Measurements from ENCODE around the gene IL36A.

DNA sequence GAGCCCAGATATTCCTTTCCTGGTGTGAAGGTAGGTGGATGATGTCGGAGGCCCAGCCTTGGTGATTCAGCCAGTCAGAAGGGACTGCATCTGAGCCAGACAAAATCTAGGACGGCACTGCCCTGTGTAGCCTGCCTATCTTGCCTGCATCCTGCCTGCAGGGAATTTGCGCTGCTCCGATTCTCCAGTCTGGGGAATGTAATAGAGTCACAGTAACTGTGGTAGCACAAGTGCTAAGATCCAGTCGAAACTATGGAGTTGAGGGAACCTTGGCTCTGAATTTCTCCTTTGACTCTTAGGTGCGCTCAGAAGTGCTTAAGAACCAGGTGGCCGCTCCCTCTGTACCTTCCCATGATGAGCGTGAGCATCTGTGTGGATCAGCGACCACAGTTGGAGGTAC, 31.5 kb downstream of the IL36A start:
- no peak for TF ChIP-seq POLR2A (IDR thresholded peaks at IDR 0.05)
- TF ChIP-seq, protein P1, sequence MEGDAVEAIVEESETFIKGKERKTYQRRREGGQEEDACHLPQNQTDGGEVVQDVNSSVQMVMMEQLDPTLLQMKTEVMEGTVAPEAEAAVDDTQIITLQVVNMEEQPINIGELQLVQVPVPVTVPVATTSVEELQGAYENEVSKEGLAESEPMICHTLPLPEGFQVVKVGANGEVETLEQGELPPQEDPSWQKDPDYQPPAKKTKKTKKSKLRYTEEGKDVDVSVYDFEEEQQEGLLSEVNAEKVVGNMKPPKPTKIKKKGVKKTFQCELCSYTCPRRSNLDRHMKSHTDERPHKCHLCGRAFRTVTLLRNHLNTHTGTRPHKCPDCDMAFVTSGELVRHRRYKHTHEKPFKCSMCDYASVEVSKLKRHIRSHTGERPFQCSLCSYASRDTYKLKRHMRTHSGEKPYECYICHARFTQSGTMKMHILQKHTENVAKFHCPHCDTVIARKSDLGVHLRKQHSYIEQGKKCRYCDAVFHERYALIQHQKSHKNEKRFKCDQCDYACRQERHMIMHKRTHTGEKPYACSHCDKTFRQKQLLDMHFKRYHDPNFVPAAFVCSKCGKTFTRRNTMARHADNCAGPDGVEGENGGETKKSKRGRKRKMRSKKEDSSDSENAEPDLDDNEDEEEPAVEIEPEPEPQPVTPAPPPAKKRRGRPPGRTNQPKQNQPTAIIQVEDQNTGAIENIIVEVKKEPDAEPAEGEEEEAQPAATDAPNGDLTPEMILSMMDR (IDR thresholded peaks at IDR 0.05): no peak

Data from Peyer's patch (tissue), 4 donors.